AG10803 (cell line): ENCODE data around the gene HSPA1B.
"Not testable (repeated sequence)": the region's sequence is repeated elsewhere in the genome, so short reads cannot be mapped to it uniquely, and the experiment has no call there.

Source experiments
- DNase-seq: peaks from one replicate; pipeline ENCODE4 v3.0.0; 2010; ENCODE audit warnings: low read depth
- H3K4me3 ChIP-seq: 2 replicates; pipeline ENCODE4 v1.5.1; 2011; ENCODE audit warnings: mild to moderate bottlenecking, low read length, control low read depth
- CTCF ChIP-seq: conservative IDR thresholded peaks from 2 replicates; pipeline ENCODE4 v1.5.1; 2011; ENCODE audit warnings: mild to moderate bottlenecking, low read length, control low read depth, inconsistent platforms

Gene HSPA1B

GRCh38 chr6:31794294-31794865 lies 33.2 kb upstream of the HSPA1B start:
- TF ChIP-seq CTCF = no peak
- H3K4me3 ChIP-seq = peak overlapping the region; percentile 93
- DNase-seq = peak; percentile 54

GRCh38 chr6:31794866-31795615 lies 32.5 kb upstream of the HSPA1B start:
- H3K4me3 ChIP-seq = peak overlapping the region; percentile 93
- DNase-seq = no peak
- TF ChIP-seq CTCF = no peak

- H3K4me3 ChIP-seq = peak within 1 kb of the TSS; percentile 93
- peak; percentile 61 for TF ChIP-seq CTCF
- DNase-seq = peak; percentile 89
Measured at GRCh38 chr6:31795616-31796298, 31.8 kb upstream of the HSPA1B start, which contains the start of gene VARS1. VARS1 (minus strand) TSS chr6:31795752; CDS start chr6:31795217, 535 bp downstream.

- DNase-seq = no peak
- H3K4me3 ChIP-seq = no peak overlapping the region
- no peak for TF ChIP-seq CTCF
Measured at GRCh38 chr6:31796993-31797385, 30.5 kb upstream of the HSPA1B start.

GRCh38 chr6:31797588-31797987 lies 29.9 kb upstream of the HSPA1B start:
- TF ChIP-seq CTCF = no peak
- H3K4me3 ChIP-seq = no peak overlapping the region
- no peak for DNase-seq

GRCh38 chr6:31799781-31800180 lies 27.8 kb upstream of the HSPA1B start:
- no peak overlapping the region for H3K4me3 ChIP-seq
- TF ChIP-seq CTCF = no peak
- DNase-seq = no peak

- not testable (repeated sequence) for DNase-seq, H3K4me3 ChIP-seq
Measured at GRCh38 chr6:31801031-31801927, 26.3 kb upstream of the HSPA1B start.
